ENCODE results near the gene VOPP1.

VOPP1 gene

GRCh38 chr7:55576753-55577152, 4.5 kb upstream of the VOPP1 start:
- DNase-seq: no peak

DNA sequence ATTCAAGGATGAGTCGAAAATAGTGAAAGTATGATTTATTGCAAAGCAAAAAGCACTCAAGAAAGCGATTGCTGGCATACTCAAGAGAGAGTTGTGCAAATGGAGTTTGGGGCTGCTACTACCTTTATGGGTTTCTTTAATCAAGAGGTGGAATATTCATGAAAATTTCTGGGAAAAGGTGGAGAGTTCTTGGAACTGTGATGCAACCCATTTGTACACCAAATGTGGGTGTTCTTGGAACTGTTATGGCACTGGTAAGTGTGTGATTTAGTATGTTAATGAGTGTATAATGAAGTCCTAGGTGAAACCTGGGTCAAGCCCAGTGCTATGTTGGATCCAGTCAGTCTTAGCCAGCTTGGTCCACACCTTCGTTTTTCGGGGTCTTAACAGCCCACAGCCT, 3.4 kb upstream of the VOPP1 start:
- no peak for DNase-seq

DNA sequence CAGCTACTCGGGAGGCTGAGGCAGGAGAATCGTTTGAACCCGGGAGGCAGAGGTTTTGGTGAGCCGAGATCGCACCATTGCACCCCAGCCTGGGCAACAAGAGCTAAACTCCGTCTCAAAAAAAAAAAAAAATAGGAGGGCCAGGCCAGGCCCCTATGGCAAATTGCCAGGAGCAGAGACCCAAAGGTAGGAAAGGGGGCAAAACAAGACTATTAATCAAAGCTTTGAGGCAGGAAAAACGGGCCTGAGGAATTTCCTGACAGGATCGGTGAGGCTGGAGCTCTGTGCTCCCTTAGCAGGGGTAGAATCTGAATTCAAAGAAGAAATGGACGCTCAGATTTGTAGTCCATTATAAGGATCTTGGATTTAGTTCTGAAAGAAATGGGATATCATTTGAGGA, 2.8 kb upstream of the VOPP1 start:
- DNase-seq: no peak

DNA sequence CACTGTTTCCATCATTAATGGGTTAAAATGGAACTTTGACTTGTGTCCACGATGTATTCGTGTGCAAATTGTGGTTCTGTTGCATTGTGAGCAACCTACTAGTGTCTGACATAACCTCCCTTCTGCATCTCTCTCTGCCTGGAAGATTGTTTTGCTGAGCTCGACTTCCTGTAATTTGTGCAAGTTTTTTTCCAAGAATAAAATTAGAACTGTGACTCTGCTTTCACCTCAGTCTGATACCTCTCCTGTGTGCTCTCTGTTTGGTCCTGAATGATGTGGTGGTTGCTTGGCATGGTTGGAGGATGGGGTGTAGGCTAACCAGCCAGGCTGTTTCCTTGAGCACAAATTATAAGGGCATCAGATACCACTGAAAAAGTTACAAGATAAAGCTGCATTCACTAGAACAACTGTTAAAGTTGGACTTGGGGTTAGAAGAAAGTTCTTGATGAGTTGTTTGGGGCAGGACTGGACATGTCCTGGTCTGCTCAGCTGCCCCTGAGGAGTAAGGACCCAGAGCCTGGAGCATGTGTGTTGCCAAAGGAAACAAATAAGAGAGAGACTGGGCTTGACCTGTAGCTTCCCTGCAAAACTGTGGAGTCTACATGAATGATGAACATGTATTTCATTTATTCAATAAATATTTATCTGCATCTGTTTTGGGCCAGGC, 1.9 kb upstream of the VOPP1 start:
- no peak for DNase-seq

- DNase-seq: no peak
These were observed 1.1 kb upstream of the VOPP1 start for GRCh38 chr7:55573234-55573900.

DNA sequence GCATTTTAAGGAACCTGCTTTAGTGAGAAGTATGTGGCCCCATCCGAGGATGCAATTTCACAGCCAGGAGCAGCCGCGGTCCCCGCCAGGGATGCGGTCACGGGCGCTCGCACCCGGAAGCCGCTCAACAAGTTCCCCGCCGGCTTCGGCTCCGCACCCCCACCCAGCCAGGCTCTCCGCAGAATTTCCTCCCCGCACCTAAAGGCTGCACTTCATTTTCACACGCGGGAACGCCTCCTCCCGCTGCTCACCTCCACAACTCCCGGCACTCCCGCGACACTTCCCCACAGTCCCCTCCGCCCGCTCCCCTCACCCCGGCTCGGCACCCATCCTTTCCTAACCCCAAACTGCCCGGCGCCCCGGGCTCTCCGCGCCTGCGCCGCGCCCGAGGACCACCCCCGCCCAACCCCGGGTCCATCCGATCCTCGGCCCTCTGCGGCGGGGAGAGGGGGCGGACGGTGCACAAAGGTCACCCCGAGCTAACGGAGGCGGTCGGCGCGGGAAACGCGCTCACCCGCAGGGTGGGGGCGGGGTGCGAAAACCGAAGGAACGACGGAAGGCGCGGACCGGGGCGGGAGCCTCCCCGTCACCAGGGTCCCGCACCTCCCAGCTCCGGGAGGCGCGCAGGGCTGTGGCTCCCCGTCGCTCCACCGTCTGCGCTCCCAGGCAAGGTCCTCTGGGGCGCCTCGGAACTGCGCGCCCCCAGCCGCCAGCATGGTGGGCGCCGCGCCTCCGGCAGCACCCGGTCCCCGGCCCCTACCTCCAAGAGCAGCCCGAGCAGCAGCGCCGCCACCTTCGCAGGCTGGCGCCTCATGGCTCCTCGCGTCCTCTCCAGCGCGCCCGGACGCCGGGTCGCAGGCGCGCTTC, 558 bp downstream of the VOPP1 start:
- DNase-seq: peak; percentile 45

DNA sequence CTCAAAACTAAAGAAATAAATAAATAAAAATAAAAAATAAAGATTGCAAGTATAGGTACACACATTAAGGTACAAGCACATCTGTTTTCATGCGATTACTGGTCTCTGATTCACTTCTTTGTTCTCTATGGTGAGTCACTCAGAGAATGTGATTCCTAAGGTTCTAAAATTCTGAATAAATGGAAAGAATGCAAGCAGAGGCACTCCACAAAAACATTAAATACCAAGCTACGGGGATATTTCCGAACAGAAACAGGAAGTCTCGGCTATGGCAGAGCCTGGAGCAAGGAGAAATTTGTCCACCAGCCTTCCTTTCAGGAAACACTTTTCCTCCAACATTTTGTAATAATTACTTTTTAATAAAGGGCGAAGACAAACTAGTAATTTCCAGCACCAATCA, 1.4 kb downstream of the VOPP1 start:
- DNase-seq: no peak

- DNase-seq: no peak
These were observed 2.0 kb downstream of the VOPP1 start for GRCh38 chr7:55570218-55570873.

- peak; percentile 31 for DNase-seq
These were observed 2.5 kb downstream of the VOPP1 start for GRCh38 chr7:55569797-55570196.

DNA sequence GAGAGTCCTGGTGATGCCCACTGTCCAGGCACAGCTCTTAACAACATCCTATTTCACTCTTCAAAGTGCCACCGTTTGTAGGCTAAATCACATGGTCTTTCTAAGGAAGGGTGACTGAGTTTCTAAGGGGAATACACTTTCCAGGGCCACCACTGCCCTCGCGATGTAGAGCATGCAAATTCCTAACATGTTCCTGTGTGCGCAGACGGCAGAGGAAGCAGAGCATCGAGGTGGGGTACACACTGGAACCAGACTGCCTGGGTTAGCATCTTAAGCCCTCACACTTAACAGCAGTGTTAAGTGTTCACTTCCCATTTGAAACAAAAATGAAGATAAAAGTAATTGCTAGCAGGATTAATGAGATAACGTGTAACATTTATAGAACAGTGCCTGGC, 3.0 kb downstream of the VOPP1 start:
- no peak for DNase-seq

DNA sequence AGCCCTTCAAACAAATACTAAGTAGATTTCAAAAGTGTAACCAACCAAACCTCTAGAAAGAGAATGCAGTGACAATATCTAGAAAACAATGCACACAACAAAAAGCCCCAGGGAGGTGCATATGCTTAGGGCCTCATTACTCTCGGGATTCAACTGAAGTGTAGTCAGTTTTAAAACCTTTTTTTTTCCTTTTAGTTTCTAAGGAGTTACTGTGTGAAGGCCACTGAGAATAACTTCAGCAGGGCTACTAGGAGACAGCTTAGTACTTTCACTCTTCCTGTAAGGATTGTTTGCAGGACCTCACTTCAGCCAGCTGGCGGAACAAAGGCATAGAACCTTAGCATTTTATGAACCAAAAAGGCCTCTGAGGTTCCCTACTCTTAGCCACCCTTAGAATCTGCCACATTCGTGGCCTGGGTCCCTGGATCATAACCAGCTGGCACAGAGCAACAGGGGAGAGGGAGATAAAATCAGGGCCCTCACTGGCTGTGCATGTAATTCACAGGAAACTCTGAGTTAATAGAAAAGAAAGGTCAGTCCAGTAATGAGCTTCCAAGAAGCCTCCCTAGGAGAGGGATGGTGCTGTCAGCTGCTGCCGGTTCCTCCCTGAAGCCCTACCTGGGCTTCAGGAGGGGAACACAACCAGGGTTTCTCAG, 3.6 kb downstream of the VOPP1 start:
- peak; percentile 20 for DNase-seq

DNA sequence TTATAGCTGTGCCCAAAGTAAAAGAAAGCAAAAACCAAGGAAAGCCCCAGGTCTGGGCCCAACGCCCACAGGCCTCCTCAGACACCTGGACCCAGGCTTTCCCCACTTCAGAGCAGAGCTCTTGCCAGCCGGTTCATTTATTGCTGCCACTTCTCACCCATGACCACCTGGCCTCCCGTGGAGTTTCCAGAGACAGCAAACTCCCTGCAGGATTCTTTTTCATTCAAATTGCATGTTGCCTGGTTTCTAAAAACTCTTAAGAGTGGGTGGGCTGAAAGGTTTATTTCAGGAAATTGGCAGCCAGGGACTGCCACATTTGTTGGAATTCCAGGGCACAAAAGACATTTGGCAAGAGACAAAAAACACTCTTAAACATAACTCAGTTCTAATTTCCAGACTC, 4.7 kb downstream of the VOPP1 start:
- no peak for DNase-seq

GRCh38 chr7:55565681-55566080, 6.6 kb downstream of the VOPP1 start:
- DNase-seq: peak; percentile 44

- no peak for DNase-seq
These were observed 8.5 kb downstream of the VOPP1 start for GRCh38 chr7:55563596-55564325.

GRCh38 chr7:55561690-55562089, 10.6 kb downstream of the VOPP1 start:
- no peak for DNase-seq

DNA sequence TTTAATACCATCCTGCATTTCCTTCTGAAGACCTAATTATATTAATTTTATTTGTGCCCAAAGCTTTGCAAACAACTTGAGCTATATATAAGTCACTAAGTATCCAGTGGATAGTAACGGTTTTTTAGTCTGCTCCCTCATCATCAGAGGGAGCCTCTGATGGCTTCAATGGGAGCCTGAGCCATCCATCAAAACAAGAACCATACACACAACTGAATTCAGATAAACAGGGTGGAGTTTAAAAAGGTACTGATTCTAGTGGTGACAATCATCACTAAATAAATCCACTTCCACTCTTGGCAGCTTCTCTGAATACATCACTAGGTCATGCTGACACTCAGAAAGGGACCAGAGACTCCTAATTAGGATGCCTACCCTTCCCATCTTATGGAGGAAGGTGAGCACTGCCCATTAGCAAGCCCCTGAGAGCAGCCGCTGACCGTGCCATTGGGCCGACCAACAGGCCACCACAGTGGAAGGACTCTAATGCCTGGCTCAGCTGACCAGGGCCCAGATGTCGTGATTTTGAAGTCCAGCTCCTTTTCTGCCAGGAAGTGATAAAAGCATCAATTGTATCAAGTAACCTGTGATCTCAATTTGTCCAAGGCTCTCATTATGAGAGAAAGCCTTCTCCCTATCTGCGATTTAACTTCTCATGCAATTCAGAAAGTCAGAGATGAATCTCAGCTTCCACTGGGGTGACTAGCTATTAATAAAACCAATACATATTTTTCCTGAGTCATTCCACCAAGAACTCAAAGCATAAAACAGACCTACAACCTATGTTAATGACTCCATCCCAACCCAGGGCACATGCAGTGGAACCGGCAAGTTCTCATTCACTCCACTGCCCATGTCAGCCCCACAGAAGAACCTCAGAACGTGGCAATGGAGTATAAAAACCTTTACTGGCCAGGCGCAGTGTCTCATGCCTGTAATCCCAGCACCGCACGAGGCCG, 13.1 kb downstream of the VOPP1 start:
- DNase-seq: no peak

DNA sequence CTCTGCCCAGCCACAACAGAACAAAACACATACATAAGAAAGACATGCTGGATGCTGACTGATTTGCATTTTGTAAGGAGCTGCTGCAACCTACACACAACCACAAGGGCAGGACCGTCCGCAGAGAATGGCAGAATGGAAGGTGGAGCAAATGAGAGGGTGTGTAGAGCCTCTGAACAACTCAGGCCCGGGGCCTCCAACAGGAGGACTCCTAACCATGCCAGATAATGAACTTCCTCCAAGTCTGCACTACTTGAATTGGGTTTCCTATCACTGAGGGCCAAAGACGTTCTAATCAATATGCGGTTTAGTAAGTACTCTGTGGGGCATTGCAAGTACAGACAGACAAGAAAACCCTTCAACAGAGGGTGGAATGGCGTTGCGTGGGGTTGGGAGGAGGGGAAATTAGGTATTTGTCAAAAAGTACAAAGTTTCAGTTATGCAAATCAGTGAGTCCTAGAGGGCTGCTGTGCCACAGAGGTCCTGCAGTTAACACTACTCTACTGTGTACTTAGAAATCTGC, 14.6 kb downstream of the VOPP1 start:
- peak; percentile 94 for DNase-seq

DNA sequence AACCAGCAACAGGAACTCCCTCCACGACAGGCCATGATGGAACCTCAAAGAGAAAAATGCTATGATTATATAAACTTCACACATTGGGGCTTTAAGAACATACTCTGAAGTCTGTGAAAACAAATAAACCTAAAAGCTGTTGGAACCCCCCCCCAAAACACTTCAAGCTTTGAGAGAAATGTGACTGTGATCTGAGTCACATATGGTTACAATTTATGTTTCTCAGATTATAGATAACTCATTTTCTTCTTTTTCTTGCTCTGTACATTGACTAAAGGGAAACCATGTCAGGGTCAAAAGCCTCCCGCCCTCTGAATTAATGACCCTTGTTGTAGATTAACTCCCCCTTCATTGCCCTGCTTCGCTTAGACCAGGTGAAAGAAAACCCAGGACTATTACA, 15.8 kb downstream of the VOPP1 start:
- no peak for DNase-seq

- no peak for DNase-seq
These were observed 16.3 kb downstream of the VOPP1 start for GRCh38 chr7:55556031-55556430.

GRCh38 chr7:55555160-55555559, 17.1 kb downstream of the VOPP1 start:
- DNase-seq: no peak

DNA sequence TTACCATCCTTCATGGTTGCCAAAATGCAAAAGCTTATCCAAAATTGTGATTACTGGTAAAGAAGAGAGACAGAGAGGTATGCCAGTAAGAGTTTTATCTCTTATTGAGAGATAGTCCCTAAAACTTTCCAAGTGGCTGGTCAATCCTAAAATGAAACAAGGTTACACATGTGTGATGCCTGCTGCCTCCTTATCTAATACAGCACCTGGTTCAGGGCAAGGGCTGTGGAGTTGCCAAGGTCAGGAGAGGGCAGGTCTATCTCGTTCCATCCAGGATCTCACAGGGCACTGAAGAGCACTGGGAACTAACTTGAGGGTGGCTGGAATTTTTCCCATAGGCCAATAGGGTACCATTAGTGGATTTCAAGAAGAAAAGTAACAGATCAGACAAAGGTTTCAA, 18.3 kb downstream of the VOPP1 start:
- peak; percentile 74 for DNase-seq
